Measurements from ENCODE around the gene SRP54.

The SRP54 gene

GRCh38 chr14:34987180-34987579 lies 4.4 kb downstream of the SRP54 start:
- H3K79me1 ChIP-seq (ENCODE audit: low read depth, low read length), result peaks cover 2% of the 10 kb centered on the region
- no peak overlapping the region for H2BK5ac ChIP-seq (ENCODE audit: low read length)
- H3K18ac ChIP-seq (ENCODE audit: low read length), result no peak overlapping the region
- H3K36me3 ChIP-seq (replicated peaks in 1 of 2; ENCODE audit: control insufficient read depth in 2 of 2, insufficient read depth in 2 of 2, low read length in 2 of 2), result no peaks in the 10 kb centered on the region
- H3K27ac ChIP-seq (replicated peaks; ENCODE audit: low read length), result no peak overlapping the region
- no peak overlapping the region for H4K91ac ChIP-seq (ENCODE audit: low read depth, low read length, poor library complexity)
- 100% methylated on average over 1 of the region's 3 CpGs; no CpG with 5 or more reads in 1 of the 2 donors for WGBS, 2 donors (ENCODE audit: extremely low coverage in 2 of 2, insufficient read length in 2 of 2, insufficient replicate concordance in 1 of 2)
- H2AK5ac ChIP-seq (ENCODE audit: low read depth, low read length), result no peak overlapping the region
- no peak overlapping the region for H3K4ac ChIP-seq (ENCODE audit: low read length)
- H2BK15ac ChIP-seq (ENCODE audit: low read length), result no peak overlapping the region
- H3K23ac ChIP-seq (ENCODE audit: low read depth, low read length, poor library complexity), result no peak overlapping the region
- no peak overlapping the region for H2BK12ac ChIP-seq (ENCODE audit: low read length)
- peaks cover 3 to 9% of the 10 kb centered on the region in 2 donors for H3K4me1 ChIP-seq (ENCODE audit: control insufficient read depth in 2 of 2, insufficient read depth in 1 of 2, low read depth in 1 of 2, low read length in 2 of 2)
- no peak overlapping the region for H2AFZ ChIP-seq (ENCODE audit: low read length)
- no peak overlapping the region for H3K14ac ChIP-seq (ENCODE audit: low read length)
- no peak overlapping the region for H3K4me2 ChIP-seq (ENCODE audit: insufficient read depth, low read length, poor library complexity, severe bottlenecking)
- H3K9ac ChIP-seq (ENCODE audit: low read depth, low read length, poor library complexity), result no peak overlapping the region
- no peaks in the 10 kb centered on the region for H3K27me3 ChIP-seq (ENCODE audit: control insufficient read depth in 3 of 3, insufficient read depth in 3 of 3, low read depth in 1 of 3, low read length in 3 of 3)
- no peak overlapping the region for H3K4me3 ChIP-seq (ENCODE audit: low read length in 2 of 2)
- H4K8ac ChIP-seq (ENCODE audit: low read depth, low read length), result no peak overlapping the region
- DNase-seq (ENCODE audit: low spot score), result no peak
- H3K9me3 ChIP-seq (replicated peaks in 1 of 2; ENCODE audit: control insufficient read depth in 2 of 2, insufficient read depth in 1 of 2, low read depth in 1 of 2, low read length in 2 of 2), result no peaks in the 10 kb centered on the region
- no peak overlapping the region for H2BK120ac ChIP-seq (ENCODE audit: low read depth, low read length)

GRCh38 chr14:34989762-34990161 lies 7.0 kb downstream of the SRP54 start:
- no peak for DNase-seq (ENCODE audit: low spot score)
- Histone ChIP-seq H3K23ac (ENCODE audit: low read depth, low read length, poor library complexity) (no peak overlapping the region), H4K91ac (ENCODE audit: low read depth, low read length, poor library complexity) (no peak overlapping the region), H3K4me1 (ENCODE audit: control insufficient read depth in 2 of 2, insufficient read depth in 1 of 2, low read depth in 1 of 2, low read length in 2 of 2) (peaks cover 0 to 2% of the 10 kb centered on the region in 2 donors), H3K9me3 (replicated peaks in 1 of 2; ENCODE audit: control insufficient read depth in 2 of 2, insufficient read depth in 1 of 2, low read depth in 1 of 2, low read length in 2 of 2) (no peaks in the 10 kb centered on the region), H2BK5ac (ENCODE audit: low read length) (no peak overlapping the region), H3K4ac (ENCODE audit: low read length) (no peak overlapping the region), H3K14ac (ENCODE audit: low read length) (no peak overlapping the region), H2BK12ac (ENCODE audit: low read length) (no peak overlapping the region), H3K27me3 (ENCODE audit: control insufficient read depth in 3 of 3, insufficient read depth in 3 of 3, low read depth in 1 of 3, low read length in 3 of 3) (no peaks in the 10 kb centered on the region), H4K8ac (ENCODE audit: low read depth, low read length) (no peak overlapping the region), H3K36me3 (replicated peaks in 1 of 2; ENCODE audit: control insufficient read depth in 2 of 2, insufficient read depth in 2 of 2, low read length in 2 of 2) (no peaks in the 10 kb centered on the region), H3K9ac (ENCODE audit: low read depth, low read length, poor library complexity) (no peak overlapping the region), H2BK120ac (ENCODE audit: low read depth, low read length) (no peak overlapping the region), H2AFZ (ENCODE audit: low read length) (no peak overlapping the region), H3K79me1 (ENCODE audit: low read depth, low read length) (peaks cover 2% of the 10 kb centered on the region), H2BK15ac (ENCODE audit: low read length) (no peak overlapping the region), H3K27ac (replicated peaks; ENCODE audit: low read length) (no peak overlapping the region), H2AK5ac (ENCODE audit: low read depth, low read length) (no peak overlapping the region), H3K4me2 (ENCODE audit: insufficient read depth, low read length, poor library complexity, severe bottlenecking) (no peak overlapping the region), H3K4me3 (ENCODE audit: low read length in 2 of 2) (no peak overlapping the region), H3K18ac (ENCODE audit: low read length) (no peak overlapping the region)

GRCh38 chr14:34993426-34993825 lies 10.6 kb downstream of the SRP54 start:
- H4K8ac ChIP-seq (ENCODE audit: low read depth, low read length), result no peak overlapping the region
- H3K9me3 ChIP-seq (replicated peaks in 1 of 2; ENCODE audit: control insufficient read depth in 2 of 2, insufficient read depth in 1 of 2, low read depth in 1 of 2, low read length in 2 of 2), result peaks cover 0 to 4% of the 10 kb centered on the region in 2 donors
- H3K14ac ChIP-seq (ENCODE audit: low read length), result no peak overlapping the region
- no peak overlapping the region for H2AFZ ChIP-seq (ENCODE audit: low read length)
- H2BK120ac ChIP-seq (ENCODE audit: low read depth, low read length), result no peak overlapping the region
- H3K36me3 ChIP-seq (replicated peaks in 1 of 2; ENCODE audit: control insufficient read depth in 2 of 2, insufficient read depth in 2 of 2, low read length in 2 of 2), result peaks cover 0 to 21% of the 10 kb centered on the region in 2 donors
- no peak overlapping the region for H3K27ac ChIP-seq (replicated peaks; ENCODE audit: low read length)
- no peak overlapping the region for H3K4me2 ChIP-seq (ENCODE audit: insufficient read depth, low read length, poor library complexity, severe bottlenecking)
- DNase-seq (ENCODE audit: low spot score), result no peak
- H3K23ac ChIP-seq (ENCODE audit: low read depth, low read length, poor library complexity), result no peak overlapping the region
- no peak overlapping the region for H4K91ac ChIP-seq (ENCODE audit: low read depth, low read length, poor library complexity)
- no peaks in the 10 kb centered on the region for H3K79me1 ChIP-seq (ENCODE audit: low read depth, low read length)
- H3K4me3 ChIP-seq (ENCODE audit: low read length in 2 of 2), result no peak overlapping the region
- H3K4ac ChIP-seq (ENCODE audit: low read length), result no peak overlapping the region
- no peak overlapping the region for H2BK15ac ChIP-seq (ENCODE audit: low read length)
- H3K4me1 ChIP-seq (ENCODE audit: control insufficient read depth in 2 of 2, insufficient read depth in 1 of 2, low read depth in 1 of 2, low read length in 2 of 2), result no peaks in the 10 kb centered on the region
- H2BK5ac ChIP-seq (ENCODE audit: low read length), result no peak overlapping the region
- no peak overlapping the region for H3K9ac ChIP-seq (ENCODE audit: low read depth, low read length, poor library complexity)
- H2AK5ac ChIP-seq (ENCODE audit: low read depth, low read length), result no peak overlapping the region
- no peaks in the 10 kb centered on the region for H3K27me3 ChIP-seq (ENCODE audit: control insufficient read depth in 3 of 3, insufficient read depth in 3 of 3, low read depth in 1 of 3, low read length in 3 of 3)
- no CpG with 5 or more reads among the region's 3 CpGs for WGBS, 2 donors (ENCODE audit: extremely low coverage in 2 of 2, insufficient read length in 2 of 2, insufficient replicate concordance in 1 of 2)
- no peak overlapping the region for H2BK12ac ChIP-seq (ENCODE audit: low read length)
- no peak overlapping the region for H3K18ac ChIP-seq (ENCODE audit: low read length)

- no peak overlapping the region for H2BK5ac ChIP-seq (ENCODE audit: low read length)
- no peaks in the 10 kb centered on the region for H3K4me1 ChIP-seq (ENCODE audit: control insufficient read depth in 2 of 2, insufficient read depth in 1 of 2, low read depth in 1 of 2, low read length in 2 of 2)
- H3K36me3 ChIP-seq (replicated peaks in 1 of 2; ENCODE audit: control insufficient read depth in 2 of 2, insufficient read depth in 2 of 2, low read length in 2 of 2), result peaks cover 0 to 27% of the 10 kb centered on the region in 2 donors
- no peak for DNase-seq (ENCODE audit: low spot score)
- H3K4me2 ChIP-seq (ENCODE audit: insufficient read depth, low read length, poor library complexity, severe bottlenecking), result no peak overlapping the region
- H2AFZ ChIP-seq (ENCODE audit: low read length), result no peak overlapping the region
- no peak overlapping the region for H3K4ac ChIP-seq (ENCODE audit: low read length)
- WGBS, 2 donors (ENCODE audit: extremely low coverage in 2 of 2, insufficient read length in 2 of 2, insufficient replicate concordance in 1 of 2), result no CpG with 5 or more reads among the region's 2 CpGs
- H3K27me3 ChIP-seq (ENCODE audit: control insufficient read depth in 3 of 3, insufficient read depth in 3 of 3, low read depth in 1 of 3, low read length in 3 of 3), result no peaks in the 10 kb centered on the region
- no peak overlapping the region for H2BK120ac ChIP-seq (ENCODE audit: low read depth, low read length)
- H3K23ac ChIP-seq (ENCODE audit: low read depth, low read length, poor library complexity), result no peak overlapping the region
- no peak overlapping the region for H3K4me3 ChIP-seq (ENCODE audit: low read length in 2 of 2)
- H4K91ac ChIP-seq (ENCODE audit: low read depth, low read length, poor library complexity), result no peak overlapping the region
- no peak overlapping the region for H3K14ac ChIP-seq (ENCODE audit: low read length)
- peaks cover 0 to 4% of the 10 kb centered on the region in 2 donors for H3K9me3 ChIP-seq (replicated peaks in 1 of 2; ENCODE audit: control insufficient read depth in 2 of 2, insufficient read depth in 1 of 2, low read depth in 1 of 2, low read length in 2 of 2)
- H2BK15ac ChIP-seq (ENCODE audit: low read length), result no peak overlapping the region
- no peak overlapping the region for H2BK12ac ChIP-seq (ENCODE audit: low read length)
- no peak overlapping the region for H2AK5ac ChIP-seq (ENCODE audit: low read depth, low read length)
- no peak overlapping the region for H3K27ac ChIP-seq (replicated peaks; ENCODE audit: low read length)
- no peak overlapping the region for H3K18ac ChIP-seq (ENCODE audit: low read length)
- no peak overlapping the region for H3K9ac ChIP-seq (ENCODE audit: low read depth, low read length, poor library complexity)
- no peak overlapping the region for H4K8ac ChIP-seq (ENCODE audit: low read depth, low read length)
- H3K79me1 ChIP-seq (ENCODE audit: low read depth, low read length), result no peaks in the 10 kb centered on the region
Observed at GRCh38 chr14:34994668-34995067, 11.9 kb downstream of the SRP54 start.

Data from neuronal stem cell (in vitro differentiated cells).